ENCODE data around the gene PPIA. TPM values are rescaled to one million over a fixed set of nuclear protein-coding genes. Genes with fewer than 3 reads are reported as not detected.
"Not testable (repeated sequence)": the region's sequence is repeated elsewhere in the genome, so short reads cannot be mapped to it uniquely, and the experiment has no call there.

Gene PPIA
- total RNA-seq, 4 donors from 2014 or later: 631 to 1,290 (median 820) TPM

DNA sequence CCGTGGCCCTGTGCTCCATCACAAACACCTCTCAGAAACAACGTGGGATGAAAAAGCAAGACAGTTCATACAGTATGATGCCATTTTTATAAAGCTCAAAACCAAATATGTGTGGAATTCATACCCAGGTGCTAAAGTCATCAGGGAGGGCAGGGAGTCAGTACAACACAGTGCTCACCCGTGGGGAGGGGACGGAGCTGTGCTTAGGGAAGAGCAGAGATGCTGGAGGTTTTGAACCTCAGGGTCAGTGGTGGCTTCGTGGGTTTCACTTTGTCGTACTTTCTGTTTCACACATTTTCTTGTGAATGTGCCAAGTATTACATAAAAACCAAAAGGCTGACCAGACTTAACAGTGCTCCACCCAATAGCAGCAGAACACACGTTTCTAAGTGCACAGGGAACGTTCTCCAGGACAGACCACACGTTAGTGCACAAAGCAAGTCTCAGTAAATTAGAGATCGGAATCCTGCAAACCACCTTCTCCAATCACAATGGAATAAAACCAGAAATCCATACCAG, 26.6 kb upstream of the PPIA start:
- H3K27me3 ChIP-seq: no peaks in the 10 kb centered on the region
- no peak overlapping the region for H3K4me3 ChIP-seq
- peak overlapping the region; percentile 68 to 85 (median 78) for H3K27ac ChIP-seq
- peak; percentile 44 for DNase-seq
- H3K9me3 ChIP-seq: no peaks in the 10 kb centered on the region
- WGBS, 2 donors (ENCODE audit: low coverage in 1 of 2): 11 to 15% methylated on average over 4 to 10 of the region's 10 CpGs
- no peak for TF ChIP-seq EP300 (IDR thresholded peaks at IDR 0.05; ENCODE audit: low read depth)
- TF ChIP-seq, protein P1, sequence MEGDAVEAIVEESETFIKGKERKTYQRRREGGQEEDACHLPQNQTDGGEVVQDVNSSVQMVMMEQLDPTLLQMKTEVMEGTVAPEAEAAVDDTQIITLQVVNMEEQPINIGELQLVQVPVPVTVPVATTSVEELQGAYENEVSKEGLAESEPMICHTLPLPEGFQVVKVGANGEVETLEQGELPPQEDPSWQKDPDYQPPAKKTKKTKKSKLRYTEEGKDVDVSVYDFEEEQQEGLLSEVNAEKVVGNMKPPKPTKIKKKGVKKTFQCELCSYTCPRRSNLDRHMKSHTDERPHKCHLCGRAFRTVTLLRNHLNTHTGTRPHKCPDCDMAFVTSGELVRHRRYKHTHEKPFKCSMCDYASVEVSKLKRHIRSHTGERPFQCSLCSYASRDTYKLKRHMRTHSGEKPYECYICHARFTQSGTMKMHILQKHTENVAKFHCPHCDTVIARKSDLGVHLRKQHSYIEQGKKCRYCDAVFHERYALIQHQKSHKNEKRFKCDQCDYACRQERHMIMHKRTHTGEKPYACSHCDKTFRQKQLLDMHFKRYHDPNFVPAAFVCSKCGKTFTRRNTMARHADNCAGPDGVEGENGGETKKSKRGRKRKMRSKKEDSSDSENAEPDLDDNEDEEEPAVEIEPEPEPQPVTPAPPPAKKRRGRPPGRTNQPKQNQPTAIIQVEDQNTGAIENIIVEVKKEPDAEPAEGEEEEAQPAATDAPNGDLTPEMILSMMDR (IDR thresholded peaks at IDR 0.05): no peak
- TF ChIP-seq POLR2A (IDR thresholded peaks at IDR 0.05): no peak
- peak in 2 of 3 donors; percentile 32 to 51 for TF ChIP-seq POLR2AphosphoS5 (IDR thresholded peaks at IDR 0.05)
- H3K4me1 ChIP-seq: peaks cover 26 to 36% (median 34%) of the 10 kb centered on the region in 4 donors
- in situ Hi-C loops (cut with MboI; ENCODE audit: low pct_ligation_motif_present in 1 of 4, low pct_unique_long_range_greater_than_20kb in 1 of 4, low sequenced_read_pairs in 3 of 4) (loop anchor here in 2 of 4 donors (25.0 kb wide), 1 partner anchor 183 kb away; the partner anchor contains the start of gene TMED4 (in 2 of the 2)), intact Hi-C loops (cut with DNase I; ENCODE audit: low total_unique reads) (no loop called here)
- H3K36me3 ChIP-seq: peaks cover 0 to 20% (median 7%) of the 10 kb centered on the region in 4 donors

DNA sequence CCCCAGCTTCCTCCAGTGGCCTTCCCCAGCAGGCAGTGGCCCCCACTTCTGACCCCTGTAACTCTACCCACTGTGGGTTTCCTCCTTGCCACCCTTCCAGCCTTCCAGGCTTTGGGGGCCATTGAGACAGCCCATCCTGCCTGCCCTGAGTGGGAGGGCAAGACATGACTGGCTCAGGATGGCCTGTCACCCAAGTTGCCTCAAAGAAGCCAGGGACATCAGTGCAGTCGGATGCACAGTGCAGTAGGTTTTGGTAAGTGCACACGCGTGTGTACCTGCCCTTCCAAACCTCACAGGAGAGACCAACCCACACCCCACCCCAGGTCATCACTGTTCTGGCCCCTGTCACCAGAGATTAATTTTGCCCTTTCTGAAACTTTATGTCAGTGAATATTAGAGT, 25.1 kb upstream of the PPIA start:
- H3K9me3 ChIP-seq: no peaks in the 10 kb centered on the region
- no peak overlapping the region for H3K27ac ChIP-seq
- in situ Hi-C loops (cut with MboI; ENCODE audit: low pct_ligation_motif_present in 1 of 4, low pct_unique_long_range_greater_than_20kb in 1 of 4, low sequenced_read_pairs in 3 of 4): loop anchor here in 2 of 4 donors (25.0 kb wide), 1 partner anchor 184 kb away; the partner anchor contains the start of gene TMED4 (in 2 of the 2)
- H3K36me3 ChIP-seq: peaks cover 0 to 7% (median 2%) of the 10 kb centered on the region in 4 donors
- DNase-seq: no peak
- no peaks in the 10 kb centered on the region for H3K27me3 ChIP-seq
- H3K4me1 ChIP-seq: peaks cover 26 to 36% (median 34%) of the 10 kb centered on the region in 4 donors
- intact Hi-C loops (cut with DNase I; ENCODE audit: low total_unique reads): no loop called here
- TF ChIP-seq EP300 (IDR thresholded peaks at IDR 0.05; ENCODE audit: low read depth) (no peak), POLR2A (IDR thresholded peaks at IDR 0.05) (no peak), POLR2AphosphoS5 (IDR thresholded peaks at IDR 0.05) (no peak)
- TF ChIP-seq, protein P1 (IDR thresholded peaks at IDR 0.05): no peak
- H3K4me3 ChIP-seq: no peak overlapping the region
- 51% methylated on average over 3 of the region's 3 CpGs; no CpG with 5 or more reads in 1 of the 2 donors for WGBS, 2 donors (ENCODE audit: low coverage in 1 of 2)

DNA sequence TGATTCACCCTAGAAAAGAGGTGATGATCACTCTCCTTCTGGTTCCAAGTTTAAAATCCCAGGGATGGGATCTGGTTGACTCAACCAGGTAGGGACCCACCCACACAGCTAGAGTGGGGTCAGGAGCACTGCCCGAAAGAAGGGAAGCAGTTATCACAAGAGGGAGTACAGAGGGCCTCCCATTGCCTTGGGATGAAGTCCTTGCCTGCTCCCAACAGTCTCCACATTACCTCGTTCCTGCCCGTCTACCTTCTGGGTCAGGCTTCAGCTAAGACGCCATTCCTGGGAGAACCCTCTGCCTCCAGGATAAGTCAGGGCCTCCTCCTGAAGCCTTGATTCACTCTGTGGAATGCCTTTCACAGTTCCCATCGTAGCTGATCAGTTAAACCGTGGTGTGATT, 24.0 kb upstream of the PPIA start:
- Histone ChIP-seq H3K27me3 (no peaks in the 10 kb centered on the region), H3K9me3 (no peaks in the 10 kb centered on the region), H3K4me3 (no peak overlapping the region), H3K36me3 (no peaks in the 10 kb centered on the region), H3K27ac (no peak overlapping the region), H3K4me1 (peaks cover 25 to 34% (median 32%) of the 10 kb centered on the region in 4 donors)
- WGBS, 2 donors (ENCODE audit: low coverage in 1 of 2): 57 to 70% methylated on average over 5 to 6 of the region's 6 CpGs
- no peak for DNase-seq
- no peak for TF ChIP-seq POLR2AphosphoS5 (IDR thresholded peaks at IDR 0.05)
- TF ChIP-seq, protein P1 (IDR thresholded peaks at IDR 0.05): no peak
- TF ChIP-seq EP300 (IDR thresholded peaks at IDR 0.05; ENCODE audit: low read depth): no peak
- no peak for TF ChIP-seq POLR2A (IDR thresholded peaks at IDR 0.05)
- in situ Hi-C loops (cut with MboI; ENCODE audit: low pct_ligation_motif_present in 1 of 4, low pct_unique_long_range_greater_than_20kb in 1 of 4, low sequenced_read_pairs in 3 of 4): loop anchor here in 2 of 4 donors (25.0 kb wide), 1 partner anchor 185 kb away; the partner anchor contains the start of gene TMED4 (in 2 of the 2)
- intact Hi-C loops (cut with DNase I; ENCODE audit: low total_unique reads): no loop called here

DNA sequence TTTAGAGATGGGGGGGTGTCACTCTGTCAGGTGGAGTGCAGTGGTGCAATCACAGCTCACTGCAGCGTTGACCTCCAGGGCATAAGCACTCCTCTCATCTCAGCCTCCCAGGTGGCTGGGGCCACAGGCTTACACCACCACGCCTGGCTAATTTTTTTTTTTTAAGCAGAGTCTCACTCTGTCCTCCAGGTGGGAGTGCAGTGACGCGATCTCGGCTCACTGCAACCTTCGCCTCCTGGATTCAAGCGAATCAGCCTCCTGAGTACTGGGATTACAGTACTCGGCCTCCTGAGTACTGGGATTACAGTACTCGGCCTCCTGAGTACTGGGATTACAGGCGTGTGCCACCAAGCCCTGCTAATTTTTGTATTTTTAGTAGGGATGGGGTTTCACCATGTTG, 23.6 kb upstream of the PPIA start:
- intact Hi-C loops (cut with DNase I; ENCODE audit: low total_unique reads): no loop called here
- in situ Hi-C loops (cut with MboI; ENCODE audit: low pct_ligation_motif_present in 1 of 4, low pct_unique_long_range_greater_than_20kb in 1 of 4, low sequenced_read_pairs in 3 of 4): loop anchor here in 2 of 4 donors (25.0 kb wide), 1 partner anchor 186 kb away; the partner anchor contains the start of gene TMED4 (in 2 of the 2)
- Histone ChIP-seq H3K9me3 (no peaks in the 10 kb centered on the region), H3K27me3 (no peaks in the 10 kb centered on the region), H3K4me3 (no peak overlapping the region), H3K4me1 (peaks cover 21 to 29% (median 28%) of the 10 kb centered on the region in 4 donors), H3K36me3 (no peaks in the 10 kb centered on the region), H3K27ac (no peak overlapping the region)
- TF ChIP-seq, protein P1 (IDR thresholded peaks at IDR 0.05): peak in 1 of 5 experiments; percentile 20
- TF ChIP-seq POLR2A (IDR thresholded peaks at IDR 0.05): no peak
- TF ChIP-seq EP300 (IDR thresholded peaks at IDR 0.05; ENCODE audit: low read depth): no peak
- DNase-seq: no peak
- WGBS, 2 donors (ENCODE audit: low coverage in 1 of 2): 60% methylated on average over 10 of the region's 10 CpGs; no CpG with 5 or more reads in 1 of the 2 donors

DNA sequence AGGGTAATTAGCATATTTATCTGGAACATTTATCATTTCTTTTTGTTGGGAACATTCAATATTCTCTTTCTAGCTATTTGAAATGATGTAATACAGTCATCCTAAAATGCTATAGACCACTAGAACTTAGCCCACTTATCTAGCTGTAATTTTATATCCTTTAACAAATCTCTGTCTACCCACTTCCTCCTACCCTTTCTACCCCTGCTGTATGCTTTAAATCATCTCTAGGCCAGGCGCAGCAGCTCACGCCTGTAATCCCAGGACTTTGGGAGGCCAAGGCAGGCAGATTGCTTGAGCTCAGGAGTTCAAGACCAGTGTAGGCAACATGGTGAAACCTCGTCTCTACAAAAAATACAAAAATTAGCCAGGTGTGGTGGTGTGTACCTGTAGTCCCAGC, 22.0 kb upstream of the PPIA start:
- in situ Hi-C loops (cut with MboI; ENCODE audit: low pct_ligation_motif_present in 1 of 4, low pct_unique_long_range_greater_than_20kb in 1 of 4, low sequenced_read_pairs in 3 of 4): loop anchor here in 2 of 4 donors (25.0 kb wide), 1 partner anchor 187 kb away; the partner anchor contains the start of gene TMED4 (in 2 of the 2)
- H3K9me3 ChIP-seq, H3K36me3 ChIP-seq, H3K27ac ChIP-seq, H3K27me3 ChIP-seq, DNase-seq, H3K4me3 ChIP-seq: not testable (repeated sequence)
- intact Hi-C loops (cut with DNase I; ENCODE audit: low total_unique reads): loop anchor here (1.0 kb wide), 1 partner anchor 20 kb away; no protein-coding TSS in a partner anchor
- H3K4me1 ChIP-seq: peaks cover 6 to 13% (median 11%) of the 10 kb centered on the region in 4 donors
- 76% methylated on average over 3 of the region's 3 CpGs; no CpG with 5 or more reads in 1 of the 2 donors for WGBS, 2 donors (ENCODE audit: low coverage in 1 of 2)

Data from transverse colon (tissue), 4 donors.